GM18511 (cell line): ENCODE data around the gene WDR46.
A peak's percentile ranks its signal among the peaks of the same experiment; 100 is the strongest.

ENCODE experiments used
- ATAC-seq: cut with Tn5 transposase; IDR thresholded peaks from one replicate; pipeline ENCODE4 v1.9.1; 2021; ENCODE audit warnings: mild to moderate bottlenecking, moderate library complexity; ENCODE audit not compliant: unreplicated experiment

Gene WDR46, protein sequence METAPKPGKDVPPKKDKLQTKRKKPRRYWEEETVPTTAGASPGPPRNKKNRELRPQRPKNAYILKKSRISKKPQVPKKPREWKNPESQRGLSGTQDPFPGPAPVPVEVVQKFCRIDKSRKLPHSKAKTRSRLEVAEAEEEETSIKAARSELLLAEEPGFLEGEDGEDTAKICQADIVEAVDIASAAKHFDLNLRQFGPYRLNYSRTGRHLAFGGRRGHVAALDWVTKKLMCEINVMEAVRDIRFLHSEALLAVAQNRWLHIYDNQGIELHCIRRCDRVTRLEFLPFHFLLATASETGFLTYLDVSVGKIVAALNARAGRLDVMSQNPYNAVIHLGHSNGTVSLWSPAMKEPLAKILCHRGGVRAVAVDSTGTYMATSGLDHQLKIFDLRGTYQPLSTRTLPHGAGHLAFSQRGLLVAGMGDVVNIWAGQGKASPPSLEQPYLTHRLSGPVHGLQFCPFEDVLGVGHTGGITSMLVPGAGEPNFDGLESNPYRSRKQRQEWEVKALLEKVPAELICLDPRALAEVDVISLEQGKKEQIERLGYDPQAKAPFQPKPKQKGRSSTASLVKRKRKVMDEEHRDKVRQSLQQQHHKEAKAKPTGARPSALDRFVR

GRCh38 chr6:33288921-33289783, at the start of gene WDR46, which contains the start of gene PFDN6:
TSS of gene WDR46 (minus strand) at chr6:33289239. CDS start at chr6:33289170, 69 bp downstream.
TSS of gene PFDN6 (plus strand) at chr6:33289601. CDS start at chr6:33289857, 256 bp downstream.
- ATAC-seq, result peak; percentile 86

GRCh38 chr6:33336495-33336894, 47.5 kb upstream of the WDR46 start:
- no peak for ATAC-seq

GRCh38 chr6:33335916-33336315, 46.9 kb upstream of the WDR46 start:
- ATAC-seq, result no peak

GRCh38 chr6:33333666-33334065, 44.6 kb upstream of the WDR46 start:
- ATAC-seq, result no peak

- ATAC-seq, result no peak
Observed at GRCh38 chr6:33330736-33331135, 41.7 kb upstream of the WDR46 start.

- ATAC-seq, result no peak
Observed at GRCh38 chr6:33329058-33329457, 40.0 kb upstream of the WDR46 start.

GRCh38 chr6:33324125-33324524, 35.1 kb upstream of the WDR46 start:
- ATAC-seq, result no peak

DNA sequence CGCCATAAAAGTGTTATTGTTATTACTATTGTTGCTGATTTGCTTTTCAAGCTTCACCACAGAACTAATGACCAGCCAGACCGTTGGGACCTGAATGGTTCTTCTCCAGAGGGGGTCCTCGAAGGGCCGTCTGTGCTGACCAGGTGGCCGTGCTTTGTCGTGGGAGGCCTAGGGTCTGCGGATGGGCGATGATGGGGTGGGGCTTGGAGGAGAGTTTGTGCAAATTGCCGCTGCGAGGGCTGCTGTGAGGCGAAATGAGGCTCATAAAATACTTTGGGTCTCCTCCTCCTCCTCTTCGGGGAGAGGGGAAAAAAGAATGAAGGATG, 34.5 kb upstream of the WDR46 start:
- no peak for ATAC-seq

GRCh38 chr6:33321227-33321626, 32.2 kb upstream of the WDR46 start:
- ATAC-seq, result no peak

DNA sequence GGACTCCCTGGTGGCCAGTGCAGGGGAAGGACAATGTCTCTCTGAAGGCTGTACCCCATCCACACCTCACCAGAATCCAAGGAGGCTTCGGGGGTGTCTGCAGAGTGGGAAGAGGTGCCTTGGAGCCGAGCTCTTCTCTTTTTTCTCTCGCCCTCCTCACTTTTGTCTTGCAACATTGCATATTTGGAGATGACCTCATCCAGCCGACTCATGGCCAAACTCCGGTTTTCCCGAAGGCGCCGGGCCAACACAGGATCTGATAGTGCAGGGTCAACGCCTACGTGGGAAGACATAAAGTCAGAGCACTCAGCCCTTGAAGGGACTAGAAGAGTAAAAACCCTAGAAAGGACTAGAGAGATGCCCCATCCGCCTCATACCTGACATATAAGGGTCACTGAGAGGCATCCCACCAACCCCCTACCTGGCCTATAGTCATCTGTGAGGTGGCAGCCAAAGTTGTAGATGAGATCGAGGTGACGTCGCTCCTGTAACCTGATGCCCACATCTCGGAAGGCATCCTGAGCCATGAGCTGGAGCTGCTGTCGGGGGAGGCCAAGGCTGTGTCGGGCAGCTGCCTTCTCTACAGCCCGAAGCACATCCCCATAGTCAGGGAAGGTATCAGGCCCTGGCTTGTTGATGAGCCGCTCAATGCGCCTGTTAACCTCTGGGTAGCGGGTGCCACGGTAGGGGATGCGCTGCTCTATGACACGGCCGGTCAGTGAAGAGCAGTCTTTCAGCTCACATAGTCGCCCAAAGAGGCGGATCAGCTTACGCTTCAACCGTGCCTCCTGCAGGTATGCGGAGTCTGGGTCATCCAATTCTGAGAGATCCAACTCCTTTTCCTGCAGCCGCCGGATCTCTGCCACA, 31.5 kb upstream of the WDR46 start:
- ATAC-seq, result no peak

DNA sequence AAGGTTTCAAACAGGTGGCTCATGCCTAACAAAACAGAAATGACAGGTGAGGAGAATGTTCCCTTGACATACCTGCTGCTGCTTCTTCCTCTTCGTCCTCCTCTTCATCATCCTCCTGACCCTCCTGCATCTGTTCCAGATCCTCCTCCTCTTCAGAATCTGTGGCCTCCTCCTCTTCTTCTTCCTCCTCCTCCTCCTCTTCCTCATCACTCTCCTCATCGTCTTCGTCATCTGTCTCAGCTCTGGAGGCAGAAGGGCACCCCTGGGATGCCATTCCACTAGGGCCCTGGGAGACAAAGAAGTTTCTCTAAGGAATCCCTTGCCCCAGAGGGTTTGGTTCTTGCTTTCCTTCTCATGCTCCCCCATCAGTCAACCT, 30.9 kb upstream of the WDR46 start:
- no peak for ATAC-seq

GRCh38 chr6:33318426-33319073, 29.5 kb upstream of the WDR46 start:
- ATAC-seq, result no peak

DNA sequence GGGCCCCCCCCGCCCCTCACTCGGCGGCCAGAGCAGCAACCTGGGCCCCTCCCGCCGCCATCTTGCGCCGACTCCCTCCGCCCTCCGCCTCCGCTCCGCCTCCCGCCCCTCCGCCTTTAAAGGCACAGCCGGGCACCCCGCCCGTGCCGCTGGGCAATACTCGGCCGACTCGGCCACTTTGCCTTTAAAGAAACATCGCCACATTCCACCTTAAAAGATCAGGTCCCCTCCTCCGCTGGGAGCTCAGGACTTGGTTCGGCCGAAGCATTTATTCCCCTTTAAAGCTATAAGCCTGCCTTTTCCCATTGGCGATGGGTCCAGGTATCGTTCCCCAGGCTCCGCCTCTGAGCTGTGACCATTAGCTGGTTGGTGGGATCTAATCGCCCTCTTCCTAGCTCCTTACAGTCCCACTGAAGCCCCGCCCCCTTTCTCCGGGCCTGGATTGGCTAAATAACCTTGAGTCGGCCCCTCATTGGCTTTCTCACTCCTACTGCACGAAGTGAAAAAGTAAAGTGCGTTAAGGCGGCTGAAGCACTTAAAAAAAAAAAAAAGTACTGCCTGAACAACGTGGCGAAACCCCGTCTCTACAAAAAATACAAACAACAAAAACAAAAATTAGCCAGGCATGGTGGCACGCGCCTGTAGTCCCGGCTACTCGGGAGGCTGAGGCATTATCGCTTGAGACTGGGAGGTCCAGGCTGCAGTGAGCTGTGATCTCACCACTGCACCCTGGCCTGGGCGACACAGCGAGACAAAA, 28.8 kb upstream of the WDR46 start, which contains the start of gene ZBTB22:
Gene ZBTB22 (minus strand): TSS at position 76 of the 757 bp plus-strand sequence. CDS start 828 bp downstream, outside the sequence.
- peak; percentile 54 for ATAC-seq

DNA sequence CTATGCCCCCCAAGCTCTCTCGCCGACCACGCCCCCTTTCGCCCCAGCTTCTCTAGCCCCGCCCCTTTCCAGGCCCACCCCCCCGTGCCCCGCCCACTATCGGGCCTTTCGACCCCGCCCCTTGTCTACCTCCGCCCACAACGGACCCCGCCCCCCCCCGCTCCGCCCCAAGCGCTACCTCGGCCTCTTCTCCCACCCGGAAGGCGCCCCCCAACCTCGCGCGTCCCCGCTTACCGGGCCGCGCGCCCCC, 28.3 kb upstream of the WDR46 start:
- no peak for ATAC-seq

DNA sequence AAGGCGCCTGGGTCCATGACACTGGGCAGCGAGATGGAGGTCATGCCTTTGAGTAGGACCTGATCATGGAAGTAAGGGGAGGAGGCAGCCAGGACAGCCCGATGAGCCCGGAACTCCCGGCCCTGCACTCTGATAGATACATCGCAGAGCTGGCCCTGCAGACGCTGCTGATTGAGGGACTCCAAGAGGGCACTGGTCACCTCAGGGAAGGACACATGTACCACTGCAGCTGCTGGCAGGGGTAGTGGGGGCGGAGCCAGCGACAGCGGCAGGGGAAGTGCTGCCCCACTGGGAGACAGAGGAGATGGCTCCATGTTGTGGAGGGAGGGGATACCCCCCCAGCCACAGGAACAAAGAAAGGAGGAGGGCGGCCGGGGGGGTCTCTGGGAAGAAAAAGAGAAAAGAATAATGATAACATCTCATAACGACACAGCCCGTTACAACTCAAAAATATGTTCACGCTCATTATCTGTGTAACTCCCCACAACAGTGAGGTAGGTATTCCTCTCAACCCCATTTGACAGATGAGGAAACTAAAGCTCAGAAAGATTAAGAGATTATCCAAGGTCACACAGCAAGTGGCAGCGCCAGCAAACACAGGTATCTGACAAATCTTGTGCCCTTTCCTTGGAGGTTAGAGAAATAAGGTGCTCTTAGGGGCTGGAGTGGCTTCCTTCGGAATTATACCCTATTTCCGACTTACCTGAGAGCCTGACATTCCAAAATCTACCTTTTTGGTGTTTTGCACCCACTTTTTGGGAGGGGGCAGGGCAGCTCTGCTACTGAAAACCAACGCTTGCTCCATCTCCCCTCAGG, 27.8 kb upstream of the WDR46 start:
- no peak for ATAC-seq

- ATAC-seq, result no peak
Observed at GRCh38 chr6:33315793-33316602, 27.0 kb upstream of the WDR46 start.

GRCh38 chr6:33314943-33315792, 26.1 kb upstream of the WDR46 start:
- no peak for ATAC-seq
